ENCODE measurements around the gene PTPRD.

- TF ChIP-seq ZNF274 (IDR thresholded peaks at IDR 0.05; ENCODE audit: low read depth, low read length) (no peak), YY1 (IDR thresholded peaks at IDR 0.05; ENCODE audit: insufficient read depth, insufficient read length) (no peak), SUZ12 (IDR thresholded peaks at IDR 0.05; ENCODE audit: extremely low read depth, insufficient read depth, insufficient read length) (no peak)
Observed at GRCh38 chr9:8408575-8409190, 2204.1 kb downstream of the PTPRD start.
